Activated CD4-positive, alpha-beta T cell treated with anti-CD3 and anti-CD28 coated beads, Interleukin-2, amount 50 U/mL, for 1 hour (primary cell): ENCODE measurements around the gene TELO2.
"Not testable (repeated sequence)": the region's sequence is repeated elsewhere in the genome, so short reads cannot be mapped to it uniquely, and the experiment has no call there.

ENCODE experiments used
- DNase-seq: peaks from one replicate; pipeline ENCODE4 v3.0.0-alpha.2; 2020

TELO2 gene

DNA sequence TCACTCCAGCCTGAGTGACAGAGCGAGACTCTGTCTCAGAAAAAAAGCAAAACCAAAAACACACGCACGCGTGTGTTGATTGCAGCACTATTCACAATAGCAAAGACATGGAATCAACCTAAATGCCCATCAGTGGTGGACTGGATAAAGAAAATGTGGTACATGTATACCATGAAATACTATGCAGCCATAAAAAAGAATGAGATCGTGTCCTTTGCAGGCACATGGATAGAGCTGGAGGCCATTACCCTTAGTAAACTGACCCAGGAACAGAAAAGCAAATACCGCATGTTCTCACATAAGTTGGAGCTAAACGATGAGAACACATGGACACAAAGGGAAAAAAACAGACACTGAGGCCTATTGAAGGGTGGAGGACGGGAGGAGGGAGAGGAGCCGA is 14.2 kb upstream of the TELO2 start:
- DNase-seq = not testable (repeated sequence)

DNA sequence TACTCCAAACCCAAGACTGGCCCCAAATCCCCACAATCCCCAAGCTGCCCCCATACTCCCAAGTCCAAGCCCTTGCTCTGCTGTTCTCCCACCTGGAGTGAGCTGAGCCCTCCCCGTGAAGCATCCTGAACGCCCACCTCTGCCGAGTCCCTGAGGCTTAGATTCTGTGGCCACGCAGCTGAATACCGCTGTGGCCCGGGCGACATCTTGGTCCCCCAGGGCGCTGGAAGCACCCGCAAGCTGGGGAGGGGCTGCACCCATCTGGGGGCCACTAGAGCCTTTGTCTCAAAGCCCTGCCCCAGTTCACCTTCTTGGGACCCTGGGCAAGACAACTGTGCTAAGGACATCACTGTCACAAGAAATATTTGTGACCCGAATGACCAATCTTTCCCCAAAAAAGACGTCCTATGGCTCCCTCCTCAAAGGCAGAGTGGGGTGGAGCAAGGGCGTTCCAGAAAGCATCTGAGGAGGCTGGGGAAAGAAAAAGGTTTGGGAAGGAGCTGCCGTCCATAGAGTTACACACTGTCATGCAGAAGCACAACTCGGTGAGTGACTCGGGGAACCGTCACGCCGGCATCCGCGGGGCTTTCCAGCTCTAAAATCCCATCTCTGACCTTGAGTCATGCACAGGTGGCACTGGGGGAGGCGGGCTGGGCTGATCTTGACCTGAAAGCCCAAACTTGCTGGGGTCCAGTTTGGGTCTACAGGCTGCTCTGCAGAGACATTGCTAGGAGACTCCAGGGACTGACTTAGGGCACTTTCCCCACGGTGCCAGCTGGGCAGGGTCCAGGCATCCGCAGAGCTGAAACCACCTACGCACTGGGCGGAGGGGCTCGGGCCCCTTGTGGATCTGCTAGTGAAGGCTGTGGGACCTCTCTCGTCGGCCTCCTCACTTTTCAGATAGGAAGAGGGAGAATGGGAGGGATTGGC is 11.0 kb upstream of the TELO2 start:
- DNase-seq = no peak

DNA sequence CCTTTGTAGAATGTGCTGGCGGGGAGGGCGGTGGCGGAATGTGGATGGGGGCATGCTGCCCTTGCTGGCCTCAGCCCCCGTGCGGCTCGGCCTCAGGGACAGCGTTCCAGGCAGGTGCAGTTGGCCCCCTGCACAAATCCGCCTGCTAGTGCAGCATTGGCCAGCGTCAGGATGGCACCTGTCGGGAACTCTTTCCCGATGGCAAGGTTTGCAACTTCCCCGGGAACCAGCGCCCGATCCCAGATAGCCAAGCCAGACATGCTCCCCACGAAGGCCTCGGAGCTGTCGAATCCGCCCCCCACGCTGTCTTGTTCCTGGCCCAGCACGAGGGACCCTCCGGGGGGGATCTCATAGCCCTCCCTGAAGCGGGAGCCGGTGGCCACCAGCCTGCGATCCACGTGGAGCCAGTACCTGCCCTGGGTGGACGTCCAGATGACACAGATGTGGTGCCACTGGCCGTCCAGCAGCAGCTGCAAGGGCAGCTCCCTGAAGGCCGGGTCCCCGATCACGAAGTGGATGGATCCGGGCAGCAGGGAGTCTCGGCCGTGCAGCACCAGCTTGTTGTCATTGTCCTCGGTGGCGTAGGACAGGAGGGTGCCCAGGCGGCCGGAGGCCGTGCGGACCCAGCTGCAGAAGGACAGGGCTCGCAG is 7.2 kb upstream of the TELO2 start:
- DNase-seq = no peak

DNA sequence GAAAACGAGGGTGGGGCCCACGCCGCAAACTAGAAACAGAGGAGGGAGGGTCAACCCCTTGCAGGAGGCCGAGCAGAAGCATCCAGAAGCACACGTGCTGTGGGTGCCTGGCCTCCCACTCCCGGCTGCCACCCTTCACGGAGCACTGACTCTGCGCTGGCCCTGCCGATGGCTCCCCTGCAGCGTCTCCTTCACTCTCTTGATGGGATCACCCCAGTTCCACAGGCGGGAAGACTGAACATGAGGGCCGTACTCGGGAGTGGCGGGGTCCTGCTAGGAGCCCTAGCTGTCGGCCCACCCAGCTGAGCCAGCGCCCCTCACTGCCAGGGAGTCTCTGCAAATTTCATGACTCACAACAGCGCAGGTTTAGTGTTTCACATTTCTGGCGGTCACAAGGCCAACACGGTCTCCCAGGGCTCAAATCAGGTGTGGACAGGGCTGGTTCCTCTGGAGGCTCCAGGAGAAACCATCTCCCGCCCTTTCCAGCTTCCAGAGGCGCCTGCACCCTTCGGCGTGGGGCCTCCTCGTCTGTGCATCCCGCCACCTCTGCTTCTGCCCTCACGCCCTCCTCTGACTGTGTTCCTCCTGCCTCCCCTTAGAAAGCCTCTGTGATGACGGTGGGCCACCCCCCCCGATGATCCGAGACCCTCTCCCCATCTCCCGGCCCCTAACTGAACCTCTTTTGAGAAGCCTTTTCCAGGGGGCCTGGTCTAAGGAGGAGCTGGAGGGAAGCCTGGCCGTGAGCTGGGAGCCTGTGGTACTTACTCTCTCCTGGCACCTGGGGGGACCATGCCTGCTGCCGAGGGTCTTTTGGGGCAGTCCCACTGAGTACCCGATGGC is 6.4 kb upstream of the TELO2 start:
- no peak for DNase-seq

DNA sequence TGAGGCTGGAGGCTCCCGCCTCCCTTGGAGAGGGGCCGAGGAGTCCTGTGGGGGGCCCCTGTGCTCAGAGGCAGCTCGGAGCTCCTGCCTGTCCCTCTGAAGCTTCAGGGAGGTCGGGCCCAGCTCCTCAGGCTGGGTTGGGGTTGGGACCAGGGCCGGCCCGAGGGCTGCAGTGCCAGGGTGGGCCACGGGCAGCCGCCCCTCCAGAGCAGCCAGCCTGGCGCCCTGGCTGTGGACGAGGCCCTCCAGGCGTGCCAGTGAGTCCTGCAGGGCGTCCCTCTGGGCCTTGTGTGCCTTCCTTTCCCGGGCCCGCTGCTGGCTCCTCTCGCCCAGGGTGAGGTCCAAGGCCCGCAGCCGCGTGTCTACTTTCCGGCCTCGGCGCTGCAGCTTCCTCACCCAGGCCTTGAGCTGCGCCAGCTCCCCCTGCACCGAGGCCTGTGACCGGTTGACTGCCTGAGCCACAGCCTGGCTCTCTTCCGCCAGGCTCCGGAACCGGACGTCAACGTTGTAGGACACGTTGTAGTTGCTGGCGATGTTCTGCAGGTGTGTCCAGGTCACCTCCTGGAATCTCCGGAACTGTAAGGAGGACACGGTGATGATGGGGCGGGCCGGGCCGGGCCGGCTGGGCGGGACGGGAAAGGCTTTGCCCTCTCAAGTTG is 5.6 kb upstream of the TELO2 start:
- DNase-seq = no peak

DNA sequence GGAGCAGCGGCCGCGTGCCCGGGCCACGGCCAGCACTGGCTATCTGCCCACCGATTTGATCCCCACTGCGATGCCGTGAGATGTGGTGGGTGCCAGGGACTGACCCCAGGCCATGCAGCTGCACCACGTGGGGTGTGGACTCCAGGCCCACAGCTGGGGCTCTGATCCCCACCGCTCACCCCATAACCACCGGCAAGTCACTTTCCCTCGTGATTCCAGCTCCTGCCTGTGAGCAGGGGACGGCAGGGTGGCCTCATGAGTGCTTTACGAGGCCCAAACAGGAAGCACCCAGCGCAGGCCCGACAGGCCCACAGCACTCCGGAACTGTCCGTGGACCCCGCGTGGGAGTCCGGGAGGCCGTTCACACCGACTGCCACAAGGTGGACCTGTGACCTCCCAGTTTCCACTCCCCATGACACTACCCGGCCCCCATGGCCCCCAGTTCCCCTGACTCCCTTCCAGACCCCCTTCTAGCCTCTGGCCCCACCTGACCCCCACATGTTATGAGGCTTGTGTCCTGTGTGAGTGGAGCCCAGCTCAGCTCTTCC is 5.0 kb upstream of the TELO2 start:
- no peak for DNase-seq

DNA sequence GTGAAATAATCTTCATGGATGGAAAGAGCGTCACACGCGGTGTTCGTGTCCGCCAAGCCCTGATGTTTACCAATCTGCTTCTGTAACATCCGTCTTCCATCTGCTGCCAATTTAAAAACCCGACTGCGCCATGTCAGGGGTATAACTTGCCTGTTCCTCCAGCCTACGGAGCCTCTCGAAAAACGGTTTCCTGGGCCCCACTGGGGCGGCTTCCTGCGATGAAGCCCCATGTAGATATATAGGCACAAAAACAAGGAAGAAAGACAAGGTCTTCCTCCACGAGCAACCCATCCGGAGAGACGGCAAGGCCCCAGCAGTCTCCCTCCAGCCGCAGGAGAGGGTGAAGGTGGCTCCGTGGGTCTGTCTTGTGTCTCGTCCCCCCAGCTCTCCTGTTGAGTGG is 4.5 kb upstream of the TELO2 start, which contains the start of gene PTX4:
Gene PTX4 (minus strand): TSS at position 326 of the 400 bp plus-strand sequence. CDS start 35 bp downstream, at position 291.
- no peak for DNase-seq

DNA sequence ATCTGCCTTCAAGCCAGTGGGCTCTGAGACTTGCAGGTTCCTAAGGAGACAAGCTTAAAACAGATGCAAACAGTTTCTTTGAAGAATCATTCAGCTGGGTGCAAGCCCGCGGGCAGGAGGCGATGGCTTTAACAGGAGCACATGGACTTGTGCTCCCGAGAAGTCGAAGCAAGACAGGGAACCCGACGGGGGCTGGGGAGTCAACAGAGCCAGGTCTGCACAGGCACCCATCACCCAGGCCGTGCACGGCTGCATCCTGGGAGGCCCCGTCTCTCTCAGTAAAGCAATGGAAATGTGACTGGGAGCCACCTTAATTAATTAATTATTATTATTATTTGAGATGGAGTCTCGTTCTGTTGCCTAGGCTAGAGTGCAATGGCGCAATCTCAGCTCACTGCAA is 4.1 kb upstream of the TELO2 start:
- DNase-seq = no peak

DNA sequence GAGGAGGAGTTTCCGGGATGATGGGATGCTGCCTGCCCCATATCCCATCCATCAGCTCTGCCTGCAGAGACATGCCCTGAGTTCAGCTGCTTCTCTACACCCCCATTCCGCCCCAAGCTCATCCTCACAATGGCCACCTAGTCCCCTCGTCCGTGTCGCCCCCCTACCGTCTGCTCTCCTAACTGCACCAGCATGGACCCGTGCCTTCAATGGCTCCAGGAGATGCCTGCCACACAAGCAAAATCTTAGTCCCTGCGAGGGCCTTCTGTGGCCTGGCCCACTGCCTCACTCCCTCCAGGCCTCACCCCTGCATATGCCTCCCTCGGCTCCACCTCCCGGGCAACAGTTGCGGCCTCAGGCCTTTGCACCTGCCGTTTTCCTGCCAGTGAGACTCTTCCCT is 1.8 kb upstream of the TELO2 start:
- DNase-seq = no peak

DNA sequence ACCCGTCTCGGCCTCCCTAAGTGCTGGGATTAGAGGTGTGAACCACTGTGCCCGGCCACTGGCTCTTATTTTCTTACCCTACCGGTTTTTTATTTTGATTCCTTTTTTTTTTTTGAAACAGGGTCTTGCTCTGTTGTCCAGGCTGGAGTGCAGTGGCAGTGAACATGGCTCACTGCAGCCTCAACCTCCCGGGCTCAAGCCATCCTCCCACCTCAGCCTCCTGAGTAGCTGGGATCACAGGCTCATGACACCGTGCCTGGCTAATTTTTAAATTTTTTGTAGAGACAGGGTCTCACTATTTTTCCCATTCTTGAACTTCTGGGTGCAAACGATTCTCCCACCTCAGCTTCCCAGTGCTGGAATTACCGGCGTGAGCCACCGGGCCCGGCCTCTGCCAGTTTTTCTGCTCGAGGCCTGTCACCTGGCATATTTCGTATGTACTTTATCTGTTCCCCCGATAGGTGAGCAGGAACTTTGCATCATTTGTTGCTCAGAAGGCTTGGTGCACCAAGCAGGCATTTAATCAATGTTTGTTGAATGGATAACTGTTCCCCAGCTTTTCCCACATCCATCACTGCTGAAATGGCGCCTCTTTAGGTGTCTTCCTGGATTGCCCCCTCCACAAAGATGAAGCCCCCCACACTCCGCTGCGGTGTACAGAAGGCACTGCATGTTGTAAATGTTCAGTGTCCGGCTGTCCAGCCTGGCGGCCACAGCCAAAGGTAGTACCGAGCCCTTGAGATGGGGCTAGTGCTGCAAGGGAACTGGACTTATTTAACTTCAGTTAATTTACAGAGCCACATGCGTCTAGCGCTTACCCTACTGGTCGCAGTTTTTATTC is 858 bp upstream of the TELO2 start:
- DNase-seq = no peak

DNA sequence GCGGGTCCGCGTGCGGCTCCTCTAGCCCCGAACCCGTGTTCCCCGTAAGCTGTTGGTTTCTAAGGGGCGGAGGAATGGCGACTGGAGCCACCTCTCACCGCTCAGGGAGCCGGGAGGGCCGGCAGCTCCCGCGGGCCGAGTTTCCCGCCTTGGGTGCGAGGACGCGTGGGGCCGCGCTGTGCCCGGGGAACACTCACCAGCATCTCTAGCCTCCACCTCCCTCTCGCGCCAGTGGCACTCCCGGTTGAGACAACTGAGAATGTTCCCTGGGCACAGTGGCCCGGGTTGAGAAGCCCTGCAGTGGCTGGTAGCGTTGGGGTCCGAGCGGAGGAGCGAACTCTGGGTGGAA is 560 bp downstream of the TELO2 start:
- no peak for DNase-seq

DNA sequence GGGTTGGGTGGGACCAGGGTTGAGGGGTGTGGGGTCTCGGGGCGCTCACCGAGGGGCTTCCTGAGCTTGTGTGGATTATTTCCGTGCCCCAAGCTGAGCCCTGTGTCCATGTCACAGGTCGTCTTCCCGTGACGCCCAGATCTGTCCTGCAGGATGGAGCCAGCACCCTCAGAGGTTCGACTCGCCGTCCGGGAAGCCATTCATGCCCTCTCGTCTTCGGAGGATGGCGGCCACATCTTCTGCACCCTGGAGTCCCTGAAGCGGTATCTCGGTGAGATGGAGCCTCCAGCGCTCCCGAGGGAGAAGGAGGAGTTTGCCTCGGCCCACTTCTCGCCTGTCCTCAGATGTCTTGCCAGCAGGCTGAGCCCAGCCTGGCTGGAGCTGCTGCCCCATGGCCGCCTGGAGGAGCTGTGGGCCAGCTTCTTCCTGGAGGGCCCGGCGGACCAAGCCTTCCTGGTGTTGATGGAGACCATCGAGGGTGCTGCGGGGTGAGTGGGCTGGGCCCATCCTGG is 1.0 kb downstream of the TELO2 start:
- no peak for DNase-seq

DNA sequence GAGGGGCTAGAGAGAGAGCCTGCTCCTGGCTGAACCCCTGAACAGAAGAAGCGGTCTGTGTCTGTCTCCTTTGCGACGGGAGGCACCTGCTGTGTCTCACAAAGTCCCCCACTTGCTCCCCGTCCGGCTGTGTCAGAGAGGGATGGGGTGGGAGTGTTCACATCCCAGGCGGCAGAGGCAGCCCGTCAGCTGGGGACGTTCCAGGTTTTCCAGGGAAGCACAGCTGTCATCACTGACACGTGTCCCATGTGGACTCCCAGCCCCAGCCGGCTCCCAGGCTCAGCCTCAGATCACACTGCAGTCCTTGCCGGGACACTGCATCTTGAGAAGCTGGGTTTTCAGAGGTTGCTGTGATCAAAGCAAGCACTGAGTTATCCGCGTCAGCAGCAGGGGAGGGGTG is 1.6 kb downstream of the TELO2 start:
- DNase-seq = no peak

DNA sequence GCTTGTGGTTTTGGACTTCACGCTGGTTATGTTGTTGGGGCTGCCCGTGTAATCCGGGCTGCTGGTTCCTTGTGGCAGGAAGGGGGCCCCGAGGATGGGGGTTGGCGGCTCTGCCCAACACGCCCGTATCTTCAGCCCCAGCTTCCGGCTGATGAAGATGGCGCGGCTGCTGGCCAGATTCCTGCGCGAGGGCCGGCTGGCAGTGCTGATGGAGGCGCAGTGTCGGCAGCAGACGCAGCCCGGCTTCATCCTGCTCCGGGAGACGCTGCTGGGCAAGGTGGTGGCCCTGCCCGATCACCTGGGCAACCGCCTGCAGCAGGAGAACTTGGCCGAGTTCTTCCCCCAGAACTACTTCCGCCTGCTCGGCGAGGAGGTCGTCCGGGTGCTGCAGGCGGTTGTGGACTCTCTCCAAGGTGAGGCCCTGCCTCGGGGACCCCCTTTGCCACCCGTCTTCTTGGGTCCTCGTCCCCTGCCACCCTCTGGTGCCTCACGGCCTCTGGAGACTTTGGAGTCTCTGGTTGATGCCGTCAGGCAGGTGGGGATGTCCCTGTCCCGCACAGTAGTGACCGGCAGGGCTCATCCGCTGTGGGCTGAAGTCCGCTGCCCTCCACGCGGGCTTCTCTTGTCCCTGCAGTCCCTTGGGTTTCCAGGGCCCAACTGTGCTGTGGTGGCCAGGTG is 2.2 kb downstream of the TELO2 start:
- no peak for DNase-seq

DNA sequence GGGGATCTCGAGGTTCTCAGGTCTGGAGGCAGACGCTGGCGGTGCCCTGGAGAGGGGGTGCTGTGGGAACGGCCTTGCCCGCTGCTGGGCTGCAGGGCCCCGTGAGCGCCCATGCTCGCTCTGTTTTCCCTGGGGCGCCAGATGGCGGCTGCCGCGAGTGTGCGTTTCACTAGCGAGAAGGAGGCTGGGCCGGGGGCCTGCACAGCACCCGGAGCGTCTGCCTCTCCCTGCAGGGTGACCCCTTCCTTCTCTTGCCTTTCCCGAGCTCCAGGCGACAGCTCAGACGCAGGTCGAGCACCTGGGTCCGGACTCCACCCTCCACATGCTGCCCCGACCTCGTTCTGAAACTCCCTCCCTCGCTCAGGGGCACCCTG is 2.7 kb downstream of the TELO2 start:
- DNase-seq = no peak

DNA sequence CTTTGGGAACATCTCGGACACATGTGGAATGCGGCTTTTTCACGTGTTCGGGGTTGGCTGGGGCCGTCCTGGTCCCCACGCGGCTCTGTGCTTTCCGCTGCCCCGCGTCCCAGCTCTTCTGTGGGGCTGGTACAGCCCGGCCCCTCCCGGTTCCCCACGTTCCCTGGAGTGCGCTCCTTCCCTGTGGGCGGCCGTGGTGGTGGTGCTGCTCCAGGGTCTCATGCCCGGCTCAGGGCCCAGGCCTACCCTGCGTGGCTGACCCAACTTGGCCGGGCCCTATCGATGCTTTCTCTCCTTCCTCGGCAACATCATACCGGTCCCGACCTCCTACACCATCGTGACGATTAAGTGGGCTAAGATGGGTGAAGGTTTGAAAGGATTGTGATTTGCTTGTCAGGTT is 3.3 kb downstream of the TELO2 start:
- no peak for DNase-seq

DNA sequence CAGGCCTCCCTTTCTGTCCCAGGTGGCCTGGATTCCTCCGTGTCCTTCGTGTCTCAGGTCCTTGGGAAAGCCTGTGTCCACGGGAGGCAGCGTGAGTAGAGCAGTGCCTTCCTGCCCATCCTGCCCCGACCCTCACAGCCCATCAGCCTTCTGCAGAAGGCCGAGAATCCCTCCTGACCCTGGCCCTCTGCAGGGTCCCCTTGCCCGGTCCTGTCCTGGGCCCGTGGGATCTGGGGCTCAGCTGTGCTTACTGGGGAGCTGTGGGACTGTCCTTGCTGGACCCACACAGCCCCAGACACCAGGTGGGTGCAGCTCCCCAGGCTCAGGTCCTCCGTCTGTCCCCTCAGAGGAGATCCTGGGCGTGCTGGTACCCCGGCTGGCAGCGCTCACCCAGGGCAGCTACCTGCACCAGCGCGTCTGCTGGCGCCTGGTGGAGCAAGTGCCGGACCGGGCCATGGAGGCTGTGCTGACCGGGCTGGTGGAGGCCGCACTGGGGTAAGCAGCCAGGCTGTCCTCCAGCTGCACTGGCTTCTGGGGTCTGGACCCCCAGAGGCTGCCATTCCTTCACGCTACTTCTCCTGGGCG is 3.9 kb downstream of the TELO2 start:
- no peak for DNase-seq

DNA sequence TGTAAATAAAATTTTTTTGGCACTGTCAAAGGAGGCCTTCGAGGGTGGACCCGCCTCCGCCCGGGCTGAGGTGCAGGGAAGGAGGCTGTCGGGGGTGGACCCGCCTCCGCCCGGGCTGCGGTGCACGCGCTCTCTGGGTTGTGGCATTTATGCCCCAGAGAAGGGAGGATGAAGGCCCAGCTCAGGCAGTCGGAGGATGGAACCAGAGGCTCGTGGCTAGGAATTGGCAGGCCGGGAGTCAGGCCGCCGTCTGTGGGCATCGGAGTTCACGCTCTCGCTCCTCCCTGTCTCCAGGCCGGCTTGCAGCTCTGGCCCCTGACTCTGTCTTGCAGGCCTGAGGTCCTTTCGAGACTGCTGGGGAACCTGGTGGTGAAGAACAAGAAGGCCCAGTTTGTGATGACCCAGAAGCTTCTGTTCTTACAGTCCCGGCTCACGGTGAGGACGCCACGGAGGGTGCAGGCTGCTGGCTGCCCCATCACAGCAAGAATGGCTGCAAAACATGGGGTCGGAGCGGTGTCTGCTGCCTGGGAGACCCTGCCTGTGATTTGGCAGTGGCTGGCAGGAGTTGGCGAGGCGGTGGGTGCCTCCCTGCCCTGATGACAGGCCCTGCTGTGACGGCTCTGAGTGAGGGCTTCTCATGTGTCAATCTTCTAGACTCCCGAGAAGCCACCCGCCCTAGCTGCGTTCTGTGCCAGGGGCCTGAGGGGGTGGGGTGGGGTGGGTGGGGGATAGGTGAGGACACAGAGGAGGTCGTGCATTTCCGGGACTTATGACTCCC is 5.9 kb downstream of the TELO2 start:
- no peak for DNase-seq

DNA sequence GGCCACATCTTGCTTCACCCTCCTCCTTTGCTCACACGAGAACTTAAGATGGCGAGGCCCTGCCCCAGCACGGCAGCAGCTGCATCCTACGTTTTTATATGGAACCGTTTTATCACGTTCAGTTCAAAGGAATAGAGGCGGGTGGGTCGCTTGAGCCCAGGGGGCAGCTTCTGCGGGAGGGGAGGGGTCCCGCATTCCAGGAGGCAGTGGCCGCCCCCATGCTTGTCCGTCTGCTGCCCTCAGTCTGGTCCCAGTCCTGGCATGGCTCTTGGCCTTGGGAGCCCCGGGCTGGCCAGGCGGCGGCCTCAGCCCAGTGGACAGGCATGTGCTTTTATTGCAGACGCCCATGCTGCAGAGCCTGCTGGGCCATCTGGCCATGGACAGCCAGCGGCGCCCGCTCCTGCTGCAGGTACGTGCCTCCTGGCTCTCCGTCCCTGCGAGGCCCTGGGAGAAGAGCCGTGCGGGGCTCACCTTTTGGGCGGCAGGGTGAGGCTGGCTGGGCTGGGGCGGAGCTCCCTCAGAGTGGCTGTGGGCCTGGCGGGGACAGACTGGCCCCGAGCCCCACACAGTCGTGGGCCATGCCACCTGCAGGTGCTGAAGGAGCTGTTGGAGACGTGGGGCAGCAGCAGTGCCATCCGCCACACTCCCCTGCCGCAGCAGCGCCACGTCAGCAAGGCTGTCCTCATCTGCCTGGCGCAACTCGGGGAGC is 6.8 kb downstream of the TELO2 start:
- DNase-seq = no peak
